ENCODE measurements around the gene KTN1.
A peak's percentile ranks its signal among the peaks of the same experiment; 100 is the strongest.

The KTN1 gene

GRCh38 chr14:55579724-55580469 lies at the start of gene KTN1:
Gene KTN1, plus strand, starts transcription at chr14:55580207. Its CDS starts 31,842 bp downstream, at chr14:55612049.
- H3K9ac ChIP-seq (ENCODE audit: low read length) = peak within 1 kb of the TSS; percentile 90
- H4K20me1 ChIP-seq (ENCODE audit: insufficient read depth, low read length) = peaks cover 2% of the 10 kb centered on the region
- no peaks in the 10 kb centered on the region for H3K9me3 ChIP-seq (ENCODE audit: low read length)
- H3K27ac ChIP-seq (ENCODE audit: low read depth, low read length, poor library complexity, severe bottlenecking) = peak within 1 kb of the TSS; percentile 70
- peak within 1 kb of the TSS; percentile 83 for H3K4me2 ChIP-seq (ENCODE audit: low read length)
- no peaks in the 10 kb centered on the region for H3K36me3 ChIP-seq (ENCODE audit: insufficient read depth, low read length)
- H2AFZ ChIP-seq (ENCODE audit: low read length) = peak within 1 kb of the TSS; percentile 88
- H3K79me2 ChIP-seq (ENCODE audit: insufficient read depth, low read length) = peaks cover 35% of the 10 kb centered on the region
- H3K4me3 ChIP-seq (ENCODE audit: low read depth, low read length, poor library complexity, severe bottlenecking) = peak within 1 kb of the TSS; percentile 94
- peaks cover 41% of the 10 kb centered on the region for H3K4me1 ChIP-seq (ENCODE audit: insufficient read depth, low read length, severe bottlenecking)
- H3K27me3 ChIP-seq (ENCODE audit: insufficient read depth, low read length) = no peaks in the 10 kb centered on the region
- H3K9me2 ChIP-seq (ENCODE audit: low read depth, low read length) = no peaks in the 10 kb centered on the region
- TF ChIP-seq EZH2 (IDR thresholded peaks at IDR 0.05; ENCODE audit: borderline replicate concordance, low read length) = no peak
- no peak for TF ChIP-seq CTCF (IDR thresholded peaks at IDR 0.05; ENCODE audit: low read length)
- no peaks in the 10 kb centered on the region for H3F3A ChIP-seq (ENCODE audit: insufficient read depth, low read length)

- no peak overlapping the region for H3K4me3 ChIP-seq (ENCODE audit: low read depth, low read length, poor library complexity, severe bottlenecking)
- no peak overlapping the region for H3K9ac ChIP-seq (ENCODE audit: low read length)
- H3K9me2 ChIP-seq (ENCODE audit: low read depth, low read length) = no peaks in the 10 kb centered on the region
- H3K4me1 ChIP-seq (ENCODE audit: insufficient read depth, low read length, severe bottlenecking) = no peaks in the 10 kb centered on the region
- no peak overlapping the region for H2AFZ ChIP-seq (ENCODE audit: low read length)
- no peaks in the 10 kb centered on the region for H3K9me3 ChIP-seq (ENCODE audit: low read length)
- no peak for TF ChIP-seq EZH2 (IDR thresholded peaks at IDR 0.05; ENCODE audit: borderline replicate concordance, low read length)
- TF ChIP-seq CTCF (IDR thresholded peaks at IDR 0.05; ENCODE audit: low read length) = no peak
- H3K4me2 ChIP-seq (ENCODE audit: low read length) = no peak overlapping the region
- H3F3A ChIP-seq (ENCODE audit: insufficient read depth, low read length) = no peaks in the 10 kb centered on the region
- H3K27ac ChIP-seq (ENCODE audit: low read depth, low read length, poor library complexity, severe bottlenecking) = no peak overlapping the region
- no peaks in the 10 kb centered on the region for H3K36me3 ChIP-seq (ENCODE audit: insufficient read depth, low read length)
- no peaks in the 10 kb centered on the region for H3K27me3 ChIP-seq (ENCODE audit: insufficient read depth, low read length)
- H3K79me2 ChIP-seq (ENCODE audit: insufficient read depth, low read length) = no peaks in the 10 kb centered on the region
- no peaks in the 10 kb centered on the region for H4K20me1 ChIP-seq (ENCODE audit: insufficient read depth, low read length)
Measured at GRCh38 chr14:55530464-55530863, 49.5 kb upstream of the KTN1 start.

- no peak overlapping the region for H3K4me3 ChIP-seq (ENCODE audit: low read depth, low read length, poor library complexity, severe bottlenecking)
- H3K4me1 ChIP-seq (ENCODE audit: insufficient read depth, low read length, severe bottlenecking) = no peaks in the 10 kb centered on the region
- H3K4me2 ChIP-seq (ENCODE audit: low read length) = no peak overlapping the region
- H3K36me3 ChIP-seq (ENCODE audit: insufficient read depth, low read length) = no peaks in the 10 kb centered on the region
- no peak overlapping the region for H2AFZ ChIP-seq (ENCODE audit: low read length)
- no peaks in the 10 kb centered on the region for H3K9me3 ChIP-seq (ENCODE audit: low read length)
- H3K27ac ChIP-seq (ENCODE audit: low read depth, low read length, poor library complexity, severe bottlenecking) = no peak overlapping the region
- no peak for TF ChIP-seq EZH2 (IDR thresholded peaks at IDR 0.05; ENCODE audit: borderline replicate concordance, low read length)
- no peak; the same call in 1 of the 2 replicates for TF ChIP-seq CTCF (IDR thresholded peaks at IDR 0.05; ENCODE audit: low read length)
- H3K9ac ChIP-seq (ENCODE audit: low read length) = no peak overlapping the region
- H3K27me3 ChIP-seq (ENCODE audit: insufficient read depth, low read length) = no peaks in the 10 kb centered on the region
- no peaks in the 10 kb centered on the region for H4K20me1 ChIP-seq (ENCODE audit: insufficient read depth, low read length)
- no peaks in the 10 kb centered on the region for H3K79me2 ChIP-seq (ENCODE audit: insufficient read depth, low read length)
- no peaks in the 10 kb centered on the region for H3F3A ChIP-seq (ENCODE audit: insufficient read depth, low read length)
- H3K9me2 ChIP-seq (ENCODE audit: low read depth, low read length) = no peaks in the 10 kb centered on the region
Measured at GRCh38 chr14:55532645-55533344, 47.2 kb upstream of the KTN1 start.

Data from OCI-LY1 (cell line).